Upper lobe of left lung (tissue), 4 donors: ENCODE measurements around the gene OPCML.

Experiments used
- CTCF ChIP-seq, 6 experiments: fragments of 450-650 bp in 4 of 6; fragments of 200-600 bp in 2 of 6; sonication (generic) in 2 of 6; IDR thresholded peaks; one replicate each; pipeline ENCODE4 v1.5.1; 2016 to 2019; ENCODE audit warnings: antibody characterized with exemption in 6 of 6
- EP300 ChIP-seq, 4 donors: sonication (generic); formaldehyde crosslinking; IDR thresholded peaks; one replicate each; pipeline ENCODE4 v1.5.1; 2017; ENCODE audit warnings: antibody characterized with exemption in 4 of 4, control low read depth in 2 of 4
- POLR2A ChIP-seq, 4 donors: fragments of 450-650 bp; IDR thresholded peaks; one replicate each; pipeline ENCODE4 v1.5.1; 2016 to 2017; ENCODE audit warnings: antibody characterized with exemption in 4 of 4, mild to moderate bottlenecking in 2 of 4
- POLR2AphosphoS5 ChIP-seq, 2 donors: sonication (generic); formaldehyde crosslinking; IDR thresholded peaks; one replicate each; pipeline ENCODE4 v1.5.1; 2017; ENCODE audit warnings: antibody characterized with exemption in 2 of 2

- TF ChIP-seq CTCF (IDR thresholded peaks at IDR 0.05): no peak
- TF ChIP-seq EP300 (IDR thresholded peaks at IDR 0.05): no peak
- no peak for TF ChIP-seq POLR2A (IDR thresholded peaks at IDR 0.05)
- TF ChIP-seq POLR2AphosphoS5 (IDR thresholded peaks at IDR 0.05): no peak
Observed at GRCh38 chr11:132453406-132453805, 1078.9 kb downstream of the OPCML start.
